Cardiac fibroblast (primary cell): ENCODE results near the gene ZNF488.

Source experiments
- DNase-seq, 2 donors: peaks; one replicate each; pipeline versions ENCODE4 v3.0.0 to v3.0.0-alpha.2; 2010; ENCODE audit warnings: low read depth in 2 of 2
- H3K4me3 ChIP-seq, 2 donors: replicated peaks in 1 of 2; 1 replicate in 1 of 2; 2 replicates in 1 of 2; pipeline ENCODE4 v1.5.1; 2011; ENCODE audit warnings: low read depth in 2 of 2, low read length in 2 of 2, mild to moderate bottlenecking in 2 of 2, moderate library complexity in 1 of 2
- TF ChIP-seq, protein P1 (sequence below): IDR thresholded peaks from one replicate; pipeline ENCODE4 v1.5.1; 2011; ENCODE audit warnings: low read depth, mild to moderate bottlenecking, low read length, inconsistent platforms

The ZNF488 gene

DNA sequence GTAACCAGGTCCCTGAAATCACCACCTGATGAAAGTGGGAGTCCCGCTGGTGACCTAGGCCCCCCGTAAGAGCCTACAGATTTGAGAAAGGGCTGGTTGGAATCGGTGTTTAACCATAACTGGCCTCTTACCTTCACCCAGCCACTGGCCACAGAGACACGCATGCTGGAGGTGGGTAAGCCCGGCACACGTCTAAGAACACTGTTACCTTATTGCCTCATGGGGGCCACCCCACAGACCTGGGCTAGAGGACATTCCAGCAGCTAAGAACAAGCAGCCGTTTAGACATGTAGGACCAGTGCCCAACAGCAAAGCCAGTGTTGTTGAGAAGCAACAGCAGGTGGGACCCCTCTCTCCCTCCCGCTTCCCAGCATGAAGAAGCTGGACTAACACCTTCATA is 64.3 kb downstream of the ZNF488 start:
- no peak for DNase-seq
- H3K4me3 ChIP-seq: no peak overlapping the region
- TF ChIP-seq, protein P1, sequence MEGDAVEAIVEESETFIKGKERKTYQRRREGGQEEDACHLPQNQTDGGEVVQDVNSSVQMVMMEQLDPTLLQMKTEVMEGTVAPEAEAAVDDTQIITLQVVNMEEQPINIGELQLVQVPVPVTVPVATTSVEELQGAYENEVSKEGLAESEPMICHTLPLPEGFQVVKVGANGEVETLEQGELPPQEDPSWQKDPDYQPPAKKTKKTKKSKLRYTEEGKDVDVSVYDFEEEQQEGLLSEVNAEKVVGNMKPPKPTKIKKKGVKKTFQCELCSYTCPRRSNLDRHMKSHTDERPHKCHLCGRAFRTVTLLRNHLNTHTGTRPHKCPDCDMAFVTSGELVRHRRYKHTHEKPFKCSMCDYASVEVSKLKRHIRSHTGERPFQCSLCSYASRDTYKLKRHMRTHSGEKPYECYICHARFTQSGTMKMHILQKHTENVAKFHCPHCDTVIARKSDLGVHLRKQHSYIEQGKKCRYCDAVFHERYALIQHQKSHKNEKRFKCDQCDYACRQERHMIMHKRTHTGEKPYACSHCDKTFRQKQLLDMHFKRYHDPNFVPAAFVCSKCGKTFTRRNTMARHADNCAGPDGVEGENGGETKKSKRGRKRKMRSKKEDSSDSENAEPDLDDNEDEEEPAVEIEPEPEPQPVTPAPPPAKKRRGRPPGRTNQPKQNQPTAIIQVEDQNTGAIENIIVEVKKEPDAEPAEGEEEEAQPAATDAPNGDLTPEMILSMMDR: no peak

DNA sequence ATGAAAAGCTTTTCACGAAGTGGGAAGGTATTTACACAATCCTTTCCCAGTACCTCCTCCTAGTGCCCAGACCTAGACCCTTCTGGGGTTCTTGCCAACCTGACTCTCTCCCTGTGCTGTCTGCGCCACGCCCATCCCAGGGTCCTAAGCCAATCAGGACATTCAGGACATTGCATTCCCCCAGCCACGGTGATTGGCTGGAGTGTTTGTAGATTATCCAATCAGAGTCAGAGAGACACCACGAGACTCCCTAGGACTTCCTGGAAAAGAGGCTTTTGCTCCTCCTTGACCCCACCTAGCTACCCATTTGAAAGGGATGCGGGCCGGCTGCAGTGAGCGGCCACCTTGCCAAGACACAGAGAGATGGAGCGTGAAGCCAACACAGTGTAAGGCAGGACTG is 65.4 kb downstream of the ZNF488 start:
- DNase-seq: no peak
- no peak overlapping the region for H3K4me3 ChIP-seq
- TF ChIP-seq, protein P1: no peak

DNA sequence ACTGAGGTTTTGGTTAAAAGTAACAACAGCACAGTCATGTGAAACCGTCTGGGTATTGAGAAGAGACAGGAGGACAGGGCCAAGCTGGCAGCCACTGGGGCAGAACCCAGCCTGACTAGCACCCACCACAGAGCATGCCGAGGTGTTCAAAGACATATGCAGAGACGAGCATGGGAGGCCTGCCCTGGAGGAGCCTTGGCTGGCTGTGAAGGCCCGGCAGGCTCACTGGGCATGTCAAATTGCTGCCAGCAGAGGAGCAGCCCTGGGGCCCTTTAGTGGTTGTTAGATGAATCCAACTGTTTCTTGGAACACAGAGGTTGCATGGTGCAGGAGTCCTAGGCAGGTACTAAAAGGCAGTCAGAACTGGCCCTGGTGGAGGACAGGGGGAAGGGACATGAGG is 66.8 kb downstream of the ZNF488 start:
- no peak for DNase-seq
- TF ChIP-seq, protein P1: no peak
- H3K4me3 ChIP-seq: no peak overlapping the region

DNA sequence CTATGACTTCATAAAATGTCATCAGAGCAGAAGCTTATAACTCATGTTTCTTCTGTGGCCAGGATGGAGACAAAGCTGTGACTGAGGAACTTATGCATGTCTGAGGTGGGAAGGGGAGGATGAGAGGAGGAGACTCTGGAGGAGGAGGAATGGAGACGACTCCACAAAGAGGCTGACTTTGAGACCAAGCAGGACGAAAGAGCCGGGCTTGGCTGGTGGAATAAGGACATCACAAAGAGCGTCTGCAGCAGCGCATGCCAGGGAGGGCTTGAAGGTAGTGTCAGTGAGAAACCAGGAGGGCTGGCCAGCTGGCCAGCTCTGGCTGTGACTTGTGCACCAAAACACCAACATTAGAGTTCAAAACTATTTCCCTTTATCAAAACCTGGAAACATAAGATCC is 68.0 kb downstream of the ZNF488 start:
- TF ChIP-seq, protein P1: no peak
- H3K4me3 ChIP-seq: no peak overlapping the region
- no peak for DNase-seq
